Glutamatergic neuron (in vitro differentiated cells): ENCODE measurements around the gene RAPGEFL1. TPM values are rescaled to one million over a fixed set of nuclear protein-coding genes. Genes with fewer than 3 reads are reported as not detected.
A peak's percentile ranks its signal among the peaks of the same experiment; 100 is the strongest.

Source experiments
- DNase-seq: peaks from one replicate; pipeline ENCODE4 v3.0.0; 2022
- H3K27ac Mint-ChIP-seq: one replicate; pipeline ENCODE4 v1.8.0; 2020; ENCODE audit warnings: mild to moderate bottlenecking, mixed read lengths, inconsistent platforms; ENCODE audit not compliant: unreplicated experiment
- H3K27me3 Mint-ChIP-seq: one replicate; pipeline ENCODE4 v1.8.0; 2020; ENCODE audit warnings: mild to moderate bottlenecking, moderate library complexity, mixed read lengths, inconsistent platforms; ENCODE audit not compliant: unreplicated experiment
- H3K36me3 Mint-ChIP-seq: one replicate; pipeline ENCODE4 v1.8.0; 2020; ENCODE audit warnings: mild to moderate bottlenecking, mixed read lengths, inconsistent platforms; ENCODE audit not compliant: unreplicated experiment
- H3K4me1 Mint-ChIP-seq: one replicate; pipeline ENCODE4 v1.8.0; 2020; ENCODE audit warnings: mild to moderate bottlenecking, low read depth, mixed read lengths, inconsistent platforms; ENCODE audit not compliant: unreplicated experiment
- H3K4me3 Mint-ChIP-seq: one replicate; pipeline ENCODE4 v1.8.0; 2020; ENCODE audit warnings: mild to moderate bottlenecking, mixed read lengths, inconsistent platforms; ENCODE audit not compliant: unreplicated experiment
- H3K9me3 Mint-ChIP-seq: one replicate; pipeline ENCODE4 v1.8.0; 2020; ENCODE audit warnings: mild to moderate bottlenecking, moderate library complexity, mixed read lengths, inconsistent platforms; ENCODE audit not compliant: unreplicated experiment
- total RNA-seq: library from RNA; stranded (reverse); fragmentation: NEBNext Ultra II Directional; extraction: Animal tissue kit (Norgen Biotek cat#: 25700); gene quantifications from one replicate; pipeline ENCODE4 v1.2.1, GENCODE V29; 2021; ENCODE audit not compliant: unreplicated experiment
- TF ChIP-seq, protein P1 (sequence below): fragments of 200-600 bp; sonication (generic); IDR thresholded peaks from one replicate; pipeline ENCODE4 v1.5.0; 2021; ENCODE audit not compliant: partially characterized antibody, unreplicated experiment

Gene RAPGEFL1
- total RNA-seq, 1 donor from 2014 or later, result 25.3 TPM

DNA sequence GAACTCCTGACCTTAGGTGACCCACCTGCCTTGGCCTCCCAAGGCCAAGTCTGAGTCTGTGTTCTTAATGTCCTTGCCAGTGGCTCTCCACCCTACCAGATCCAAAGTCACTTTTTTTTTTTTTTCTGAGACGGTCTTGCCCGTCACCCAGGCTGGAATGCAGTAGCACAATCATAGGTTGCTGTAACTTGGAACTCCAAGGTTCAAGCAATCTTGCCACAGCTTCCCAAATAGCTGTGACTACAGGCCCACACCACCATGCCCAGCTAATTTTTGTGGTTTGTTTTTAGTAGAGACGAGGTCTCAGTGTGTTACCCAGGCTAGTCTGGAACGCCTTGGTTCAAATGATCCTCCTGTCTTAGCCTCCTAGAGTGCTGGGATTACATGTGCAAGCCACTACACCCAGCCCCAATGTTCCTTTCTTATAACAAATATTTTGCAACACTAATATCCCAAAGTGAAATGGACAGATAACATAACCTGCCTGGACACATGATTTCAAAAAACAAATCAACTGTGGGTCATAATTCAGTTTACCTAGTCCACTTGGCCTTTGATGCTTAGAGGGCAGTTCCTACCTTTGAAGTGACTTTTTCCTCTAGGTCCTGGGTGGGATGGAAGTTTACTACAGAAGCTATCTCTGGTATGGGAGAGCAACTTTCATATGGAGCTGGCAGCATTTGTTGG lies 4.0 kb upstream of the RAPGEFL1 start:
- Mint-ChIP-seq H3K27me3 (peaks cover 6% of the 10 kb centered on the region), H3K27ac (no peak overlapping the region)

DNA sequence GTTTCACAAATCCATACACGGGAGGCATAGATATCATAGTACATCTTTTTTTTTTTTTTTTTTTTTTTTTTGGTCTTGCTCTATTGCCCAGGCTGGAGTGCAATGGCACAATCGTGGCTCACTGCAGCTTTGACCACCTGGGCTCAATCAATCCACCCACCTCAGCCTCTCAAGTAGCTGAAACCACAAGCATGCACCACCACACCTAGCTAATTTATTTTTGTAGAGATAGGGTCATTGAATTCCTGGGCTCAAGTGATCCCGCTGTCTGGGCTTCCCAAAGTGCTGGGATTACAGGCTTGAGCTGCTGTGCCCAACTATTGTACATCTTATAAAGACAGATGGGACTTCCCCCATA lies 3.5 kb upstream of the RAPGEFL1 start:
- Mint-ChIP-seq H3K9me3 (no peaks in the 10 kb centered on the region), H3K36me3 (no peaks in the 10 kb centered on the region), H3K27ac (no peak overlapping the region), H3K27me3 (peaks cover 6% of the 10 kb centered on the region), H3K4me1 (peaks cover 1% of the 10 kb centered on the region), H3K4me3 (no peak overlapping the region)
- no peak for DNase-seq
- TF ChIP-seq, protein P1, sequence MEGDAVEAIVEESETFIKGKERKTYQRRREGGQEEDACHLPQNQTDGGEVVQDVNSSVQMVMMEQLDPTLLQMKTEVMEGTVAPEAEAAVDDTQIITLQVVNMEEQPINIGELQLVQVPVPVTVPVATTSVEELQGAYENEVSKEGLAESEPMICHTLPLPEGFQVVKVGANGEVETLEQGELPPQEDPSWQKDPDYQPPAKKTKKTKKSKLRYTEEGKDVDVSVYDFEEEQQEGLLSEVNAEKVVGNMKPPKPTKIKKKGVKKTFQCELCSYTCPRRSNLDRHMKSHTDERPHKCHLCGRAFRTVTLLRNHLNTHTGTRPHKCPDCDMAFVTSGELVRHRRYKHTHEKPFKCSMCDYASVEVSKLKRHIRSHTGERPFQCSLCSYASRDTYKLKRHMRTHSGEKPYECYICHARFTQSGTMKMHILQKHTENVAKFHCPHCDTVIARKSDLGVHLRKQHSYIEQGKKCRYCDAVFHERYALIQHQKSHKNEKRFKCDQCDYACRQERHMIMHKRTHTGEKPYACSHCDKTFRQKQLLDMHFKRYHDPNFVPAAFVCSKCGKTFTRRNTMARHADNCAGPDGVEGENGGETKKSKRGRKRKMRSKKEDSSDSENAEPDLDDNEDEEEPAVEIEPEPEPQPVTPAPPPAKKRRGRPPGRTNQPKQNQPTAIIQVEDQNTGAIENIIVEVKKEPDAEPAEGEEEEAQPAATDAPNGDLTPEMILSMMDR, result no peak

More for the DNA sequence above, 4.0 kb upstream of the RAPGEFL1 start:
- TF ChIP-seq, protein P1, result no peak
- H3K4me3 Mint-ChIP-seq, result no peak overlapping the region
- H3K9me3 Mint-ChIP-seq, result no peaks in the 10 kb centered on the region
- no peaks in the 10 kb centered on the region for H3K36me3 Mint-ChIP-seq
- DNase-seq, result no peak
- peaks cover 1% of the 10 kb centered on the region for H3K4me1 Mint-ChIP-seq

DNA sequence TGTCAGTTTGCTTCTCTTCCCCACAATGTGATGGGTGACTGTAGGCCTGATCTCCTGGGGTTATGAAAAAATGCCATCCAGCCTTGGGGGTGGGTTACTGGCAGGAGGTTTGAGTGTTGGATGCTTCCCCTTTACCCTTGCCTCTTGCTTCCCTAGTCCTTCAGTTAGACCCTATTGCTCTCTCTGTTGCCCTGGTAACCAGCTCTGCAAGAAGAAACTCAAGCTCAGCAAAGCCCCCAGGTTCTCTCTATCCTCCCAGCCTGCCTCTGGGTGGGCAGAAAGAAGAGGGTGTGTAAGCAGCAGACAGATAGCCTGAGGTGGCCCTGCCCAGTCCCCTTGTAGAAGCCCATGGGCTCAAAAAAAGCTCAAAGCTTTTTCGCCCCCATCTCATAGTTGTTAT lies 2.8 kb upstream of the RAPGEFL1 start:
- Mint-ChIP-seq H3K4me1 (peaks cover 1% of the 10 kb centered on the region), H3K27ac (no peak overlapping the region), H3K27me3 (peaks cover 6% of the 10 kb centered on the region), H3K9me3 (no peaks in the 10 kb centered on the region), H3K4me3 (no peak overlapping the region), H3K36me3 (no peaks in the 10 kb centered on the region)
- no peak for DNase-seq
- TF ChIP-seq, protein P1, result no peak

DNA sequence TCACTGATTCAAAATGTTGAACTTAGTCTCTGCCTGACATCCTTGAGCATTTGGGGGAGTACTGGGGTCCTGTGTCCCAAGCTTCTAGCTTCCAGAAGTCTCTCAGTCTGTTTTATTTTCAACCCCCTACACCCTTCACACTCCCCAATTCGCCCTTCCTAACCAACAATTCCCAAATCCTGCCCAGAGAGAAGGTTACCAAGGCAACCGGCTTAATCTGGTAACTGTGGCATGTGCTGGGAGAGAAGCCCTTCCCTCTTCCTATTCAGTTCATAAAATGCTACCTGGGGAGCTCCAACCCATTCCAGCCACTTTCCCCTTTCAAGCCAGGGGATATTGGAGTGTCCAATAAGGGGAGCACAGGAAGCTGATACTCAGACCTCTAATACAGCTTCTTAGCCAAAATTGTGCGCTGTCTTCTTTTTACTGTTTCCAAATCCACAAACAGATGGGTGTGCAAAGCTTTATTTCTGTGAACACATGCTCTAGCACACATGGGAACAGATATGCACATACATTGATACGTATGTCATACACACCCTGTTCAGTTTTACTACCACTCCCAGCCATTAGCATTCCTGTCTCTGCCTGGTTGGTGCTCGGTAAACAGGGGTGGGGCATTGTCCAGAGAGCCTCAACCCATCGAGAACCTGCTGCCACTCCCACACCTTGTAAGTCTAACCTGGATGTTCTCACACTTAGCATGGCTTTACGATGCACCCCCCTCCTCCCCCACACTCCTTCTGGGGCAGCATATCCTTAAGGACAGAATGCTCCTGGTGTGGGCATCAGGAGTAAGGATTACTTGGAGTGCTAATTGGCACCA lies 1.1 kb upstream of the RAPGEFL1 start:
- H3K4me3 Mint-ChIP-seq, result no peak overlapping the region
- TF ChIP-seq, protein P1, result no peak
- H3K9me3 Mint-ChIP-seq, result peaks cover 2% of the 10 kb centered on the region
- peaks cover 6% of the 10 kb centered on the region for H3K27me3 Mint-ChIP-seq
- H3K36me3 Mint-ChIP-seq, result no peaks in the 10 kb centered on the region
- H3K4me1 Mint-ChIP-seq, result peaks cover 1% of the 10 kb centered on the region
- no peak for DNase-seq
- H3K27ac Mint-ChIP-seq, result no peak overlapping the region

DNA sequence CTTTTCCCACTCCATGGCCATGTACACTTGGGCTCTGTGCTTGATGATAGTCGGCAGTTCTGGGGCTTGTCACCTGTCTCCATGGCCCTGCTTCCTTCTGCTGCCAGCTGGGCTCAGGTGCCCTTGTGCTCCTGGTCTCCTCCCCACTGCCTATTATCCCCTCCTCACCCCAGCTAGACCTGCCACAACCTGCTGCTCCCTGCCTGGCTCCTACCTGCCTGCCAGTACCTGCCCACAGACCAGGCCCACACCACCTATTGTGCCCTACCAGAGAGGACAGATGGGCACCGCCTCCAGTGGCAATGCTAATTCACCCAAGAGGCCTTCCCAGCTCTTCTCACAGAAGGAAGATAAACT lies 538 bp upstream of the RAPGEFL1 start:
- peak overlapping the region; percentile 67 for H3K4me3 Mint-ChIP-seq
- peaks cover 1% of the 10 kb centered on the region for H3K4me1 Mint-ChIP-seq
- TF ChIP-seq, protein P1, result no peak
- H3K36me3 Mint-ChIP-seq, result no peaks in the 10 kb centered on the region
- peaks cover 6% of the 10 kb centered on the region for H3K27me3 Mint-ChIP-seq
- DNase-seq, result no peak
- no peak overlapping the region for H3K27ac Mint-ChIP-seq
- peaks cover 2% of the 10 kb centered on the region for H3K9me3 Mint-ChIP-seq
